HL-60 (cell line): ENCODE results near the gene TESPA1.

ENCODE experiments used
- CTCF ChIP-seq: IDR thresholded peaks from one replicate; pipeline ENCODE4 v1.5.1; 2011; ENCODE audit warnings: low read length, control low read depth, inconsistent platforms; ENCODE audit not compliant: insufficient read depth
- GABPA ChIP-seq: IDR thresholded peaks from 2 replicates; pipeline ENCODE4 v1.6.1; 2012; ENCODE audit warnings: low read depth
- POLR2AphosphoS5 ChIP-seq: IDR thresholded peaks from 2 replicates; pipeline ENCODE4 v1.6.1; 2012; ENCODE audit warnings: low read depth
- REST ChIP-seq: IDR thresholded peaks from 2 replicates; pipeline ENCODE4 v1.6.1; 2012; ENCODE audit warnings: low read depth; ENCODE audit not compliant: insufficient replicate concordance
- SPI1 ChIP-seq: IDR thresholded peaks from 2 replicates; pipeline ENCODE4 v1.6.1; 2012; ENCODE audit warnings: low read depth, mild to moderate bottlenecking, borderline replicate concordance

- TF ChIP-seq CTCF (no peak), POLR2AphosphoS5 (no peak), REST (no peak), SPI1 (no peak), GABPA (no peak)
Measured at GRCh38 chr12:54991991-54992375, 7.4 kb upstream of the TESPA1 start.
